B cell (primary cell): ENCODE measurements around the gene SCUBE1. TPM values are rescaled to one million over a fixed set of nuclear protein-coding genes. Genes with fewer than 3 reads are reported as not detected.

ENCODE experiments used
- ATAC-seq: fragments of 200-7000 bp; cut with Tn5 transposase; one replicate; pipeline ENCODE4 v1.10.0; 2021; ENCODE audit warnings: low read depth, mild to moderate bottlenecking, moderate number of reproducible peaks, moderate library complexity
- CTCF ChIA-PET: fragments of 350-600 bp; sonication (Branson Sonifier 250); formaldehyde crosslinking; loops from one replicate; lab custom pipeline; 2021; ENCODE audit warnings: antibody characterized with exemption, inconsistent platforms; lab: Charles Lee
- POLR2A ChIA-PET: fragments of 350-600 bp; sonication (Branson Sonifier 250); formaldehyde crosslinking; loops from one replicate; lab custom pipeline; 2021; ENCODE audit warnings: antibody characterized with exemption; lab: Charles Lee
- DNase-seq: peaks from one replicate; pipeline ENCODE4 v3.0.0; 2013
- H2AFZ ChIP-seq: 2 replicates; pipeline ENCODE4 v1.6.1; 2012; ENCODE audit warnings: mild to moderate bottlenecking, low read depth, low read length; ENCODE audit not compliant: insufficient read depth, poor library complexity, severe bottlenecking
- H3K27ac ChIP-seq, 2 donors: 1 replicate in 1 of 2; 2 replicates in 1 of 2; pipeline ENCODE4 v1.5.1; 2012 to 2013; ENCODE audit warnings: low read length in 2 of 2, mild to moderate bottlenecking in 2 of 2, moderate library complexity in 1 of 2
- H3K27me3 ChIP-seq, 4 experiments: fragments of 200-600 bp in 1 of 4; sonication (generic) in 1 of 4; replicated peaks in 1 of 4; 1 replicate in 2 of 4; 2 replicates in 2 of 4; pipeline versions ENCODE4 v1.6.1 to v1.7.0; 2013 to 2016; ENCODE audit warnings: low read length in 3 of 4, mild to moderate bottlenecking in 2 of 4, mixed read lengths in 1 of 4, moderate library complexity in 1 of 4; ENCODE audit not compliant: insufficient read depth in 4 of 4, control insufficient read depth in 3 of 4; ENCODE audit errors: control extremely low read depth in 1 of 4
- H3K36me3 ChIP-seq, 2 experiments: replicated peaks in 1 of 2; 1 replicate in 1 of 2; 2 replicates in 1 of 2; pipeline versions ENCODE4 v1.6.1 to v1.7.1; 2013; ENCODE audit warnings: low read length in 1 of 2; ENCODE audit not compliant: insufficient read depth in 2 of 2, control insufficient read depth in 1 of 2; ENCODE audit errors: control extremely low read depth in 1 of 2, extremely low read depth in 1 of 2
- H3K4me1 ChIP-seq, 2 donors: fragments of 200-600 bp in 1 of 2; sonication (generic) in 1 of 2; 1 replicate in 1 of 2; 2 replicates in 1 of 2; pipeline versions ENCODE4 v1.5.1 to v1.6.1; 2013 to 2017; ENCODE audit warnings: low read length in 2 of 2; ENCODE audit not compliant: control insufficient read depth in 2 of 2, insufficient read depth in 2 of 2
- H3K4me2 ChIP-seq: replicated peaks from 2 replicates; pipeline ENCODE3; 2012; ENCODE audit warnings: mild to moderate bottlenecking, low read depth, low read length; ENCODE audit not compliant: poor library complexity, severe bottlenecking
- H3K4me3 ChIP-seq, 5 experiments: fragments of 200-600 bp in 1 of 5; sonication (generic) in 1 of 5; 1 replicate in 3 of 5; 2 replicates in 2 of 5; pipeline versions ENCODE4 v1.5.1 to v1.7.0; 2011 to 2016; ENCODE audit warnings: low read length in 4 of 5, mild to moderate bottlenecking in 4 of 5, low read depth in 2 of 5, control low read depth in 1 of 5, moderate library complexity in 1 of 5; ENCODE audit not compliant: insufficient read depth in 1 of 5; ENCODE audit errors: control extremely low read depth in 1 of 5, extremely low read depth in 1 of 5
- H3K79me2 ChIP-seq: fragments of 200-600 bp; sonication (generic); one replicate; pipeline ENCODE4 v1.6.0; 2016; ENCODE audit warnings: low read length; ENCODE audit not compliant: control insufficient read depth, insufficient read depth
- H3K9ac ChIP-seq: fragments of 200-600 bp; sonication (generic); 2 replicates; pipeline ENCODE4 v1.6.1; 2017; ENCODE audit warnings: mild to moderate bottlenecking, low read length, moderate library complexity
- H3K9me3 ChIP-seq, 3 donors: one replicate each; pipeline versions ENCODE4 v1.6.1 to v1.7.1; 2013; ENCODE audit warnings: low read length in 2 of 3; ENCODE audit not compliant: control insufficient read depth in 2 of 3, insufficient read depth in 1 of 3; ENCODE audit errors: control extremely low read depth in 1 of 3
- H4K20me1 ChIP-seq: 2 replicates; pipeline ENCODE4 v1.6.0; 2012; ENCODE audit warnings: mild to moderate bottlenecking, low read length; ENCODE audit not compliant: insufficient read depth, control insufficient read depth, poor library complexity, severe bottlenecking
- H3K27ac Mint-ChIP-seq: one replicate; pipeline ENCODE4 v1.8.0; 2021; ENCODE audit warnings: mixed read lengths
- H3K27me3 Mint-ChIP-seq: one replicate; pipeline ENCODE4 v1.8.0; 2021; ENCODE audit warnings: mixed read lengths
- H3K4me1 Mint-ChIP-seq: one replicate; pipeline ENCODE4 v1.8.0; 2021; ENCODE audit warnings: mixed read lengths
- H3K4me3 Mint-ChIP-seq: one replicate; pipeline ENCODE4 v1.8.0; 2021; ENCODE audit warnings: mixed read lengths
- H3K9me3 Mint-ChIP-seq: one replicate; pipeline ENCODE4 v1.8.0; 2022; ENCODE audit warnings: mixed read lengths; ENCODE audit not compliant: insufficient read depth
- EZH2 ChIP-seq: IDR thresholded peaks from 2 replicates; pipeline ENCODE4 v1.6.1; 2012; ENCODE audit warnings: borderline replicate concordance, low read depth, mild to moderate bottlenecking, moderate library complexity, low read length; ENCODE audit not compliant: insufficient read depth, poor library complexity, severe bottlenecking
- WGBS: methylation state at CpG from one replicate; pipeline ENCODE4 v1.1.5; 2013; ENCODE audit warnings: missing lambda C conversion rate; ENCODE audit not compliant: insufficient coverage; 5-methylcytosine and 5-hydroxymethylcytosine counted together
- intact Hi-C: fragments of 100-400 bp; cut with micrococcal nuclease; formaldehyde crosslinking; loops from one replicate; pipeline ENCODE4 v1.10.0; 2022
- polyA plus RNA-seq: library from polyadenylated mRNA; depleted of rRNA; stranded (reverse); fragments of >200 nt; gene quantifications from 2 replicates; pipeline ENCODE4 v1.2.3, GENCODE V29; 2012
- total RNA-seq, 2 donors: library from RNA; stranded (reverse); fragments of 120-200 nt in 1 of 2; gene quantifications; 1 replicate in 1 of 2; 2 replicates in 1 of 2; pipeline versions ENCODE4 v1.2.3 to v1.2.4, GENCODE V29; 2013 to 2022
- TF ChIP-seq, protein P1 (sequence below): fragments of 200-600 bp; IDR thresholded peaks from one replicate; pipeline ENCODE4 v1.8.0; 2022; ENCODE audit warnings: antibody characterized with exemption, mild to moderate bottlenecking

Gene SCUBE1
- total and polyA plus RNA-seq, 2 donors (not counting 1 experiment from before 2014, with no cell fraction given), result not detected

DNA sequence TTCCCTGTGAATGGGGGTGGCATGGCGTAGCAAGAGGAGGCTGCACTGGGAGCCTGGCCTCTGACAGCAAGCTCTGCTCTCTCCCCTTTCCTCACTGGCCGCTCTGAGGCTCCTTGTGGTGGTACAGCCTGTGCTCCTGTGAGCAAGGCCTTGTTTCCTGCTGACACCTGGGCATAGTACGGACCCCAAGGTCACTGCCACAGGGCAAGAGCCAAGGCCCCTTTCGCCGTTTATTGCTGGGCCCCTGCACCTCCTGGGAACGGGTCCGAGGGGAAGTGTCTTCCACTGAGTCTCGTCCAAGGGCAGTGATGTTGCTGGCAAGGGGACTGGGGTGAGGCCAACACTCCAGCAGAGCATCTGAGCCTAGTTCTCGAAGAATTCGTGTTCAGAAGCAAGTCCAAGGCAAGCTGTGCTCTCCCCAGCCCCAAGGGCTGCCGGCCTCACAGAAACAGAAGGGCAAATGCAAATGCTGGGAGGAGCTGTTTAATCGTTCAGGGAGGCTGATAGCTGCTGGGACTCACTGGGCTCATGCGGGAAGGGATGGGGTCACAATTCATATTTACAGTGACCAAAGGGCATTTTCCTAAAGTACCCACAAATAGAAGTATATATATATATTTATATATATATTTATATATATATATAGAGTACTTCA, 140.3 kb downstream of the SCUBE1 start:
- 90% methylated on average over 9 of the region's 13 CpGs for WGBS

GRCh38 chr22:43202326-43202725, 140.8 kb downstream of the SCUBE1 start:
- Mint-ChIP-seq H3K4me1 (peaks cover 3% of the 10 kb centered on the region), H3K27me3 (peaks cover 11% of the 10 kb centered on the region), H3K27ac (no peak overlapping the region), H3K9me3 (no peaks in the 10 kb centered on the region), H3K4me3 (no peak overlapping the region)
- Histone ChIP-seq H3K4me2 (no peak overlapping the region), H2AFZ (no peak overlapping the region), H3K27me3 (peaks cover 0 to 10% (median 1%) of the 10 kb centered on the region in 4 experiments), H3K79me2 (no peaks in the 10 kb centered on the region), H3K4me1 (peaks cover 0 to 5% of the 10 kb centered on the region in 2 donors), H3K36me3 (no peaks in the 10 kb centered on the region), H3K27ac (no peak overlapping the region), H3K9me3 (no peaks in the 10 kb centered on the region), H3K9ac (no peak overlapping the region), H4K20me1 (no peaks in the 10 kb centered on the region), H3K4me3 (no peak overlapping the region)
- intact Hi-C loops, result no loop called here
- WGBS, result 99% methylated on average over 9 of the region's 10 CpGs
- ChIA-PET CTCF (no interaction called here), POLR2A (no interaction called here)
- ATAC-seq (no peak), DNase-seq (no peak)
- no peak for TF ChIP-seq EZH2
- TF ChIP-seq, protein P1, sequence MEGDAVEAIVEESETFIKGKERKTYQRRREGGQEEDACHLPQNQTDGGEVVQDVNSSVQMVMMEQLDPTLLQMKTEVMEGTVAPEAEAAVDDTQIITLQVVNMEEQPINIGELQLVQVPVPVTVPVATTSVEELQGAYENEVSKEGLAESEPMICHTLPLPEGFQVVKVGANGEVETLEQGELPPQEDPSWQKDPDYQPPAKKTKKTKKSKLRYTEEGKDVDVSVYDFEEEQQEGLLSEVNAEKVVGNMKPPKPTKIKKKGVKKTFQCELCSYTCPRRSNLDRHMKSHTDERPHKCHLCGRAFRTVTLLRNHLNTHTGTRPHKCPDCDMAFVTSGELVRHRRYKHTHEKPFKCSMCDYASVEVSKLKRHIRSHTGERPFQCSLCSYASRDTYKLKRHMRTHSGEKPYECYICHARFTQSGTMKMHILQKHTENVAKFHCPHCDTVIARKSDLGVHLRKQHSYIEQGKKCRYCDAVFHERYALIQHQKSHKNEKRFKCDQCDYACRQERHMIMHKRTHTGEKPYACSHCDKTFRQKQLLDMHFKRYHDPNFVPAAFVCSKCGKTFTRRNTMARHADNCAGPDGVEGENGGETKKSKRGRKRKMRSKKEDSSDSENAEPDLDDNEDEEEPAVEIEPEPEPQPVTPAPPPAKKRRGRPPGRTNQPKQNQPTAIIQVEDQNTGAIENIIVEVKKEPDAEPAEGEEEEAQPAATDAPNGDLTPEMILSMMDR, result no peak

More for the DNA sequence above, 140.3 kb downstream of the SCUBE1 start:
- Histone ChIP-seq H3K79me2 (no peaks in the 10 kb centered on the region), H2AFZ (no peak overlapping the region), H3K27me3 (peaks cover 0 to 15% (median 1%) of the 10 kb centered on the region in 4 experiments), H3K4me3 (no peak overlapping the region), H3K4me1 (peaks cover 0 to 5% of the 10 kb centered on the region in 2 donors), H3K9me3 (no peaks in the 10 kb centered on the region), H3K4me2 (no peak overlapping the region), H3K9ac (no peak overlapping the region), H3K36me3 (no peaks in the 10 kb centered on the region), H3K27ac (no peak overlapping the region), H4K20me1 (no peaks in the 10 kb centered on the region)
- DNase-seq (no peak), ATAC-seq (no peak)
- CTCF ChIA-PET, result no interaction called here
- intact Hi-C loops, result no loop called here
- H3K27me3 Mint-ChIP-seq, result peaks cover 10% of the 10 kb centered on the region
- H3K4me3 Mint-ChIP-seq, result no peak overlapping the region
- H3K4me1 Mint-ChIP-seq, result peaks cover 3% of the 10 kb centered on the region
- no peaks in the 10 kb centered on the region for H3K9me3 Mint-ChIP-seq
- TF ChIP-seq EZH2, result no peak
- TF ChIP-seq, protein P1, result no peak
- H3K27ac Mint-ChIP-seq, result no peak overlapping the region
- POLR2A ChIA-PET, result no interaction called here
